ENCODE results near the gene IL31.

The IL31 gene

GRCh38 chr12:122194804-122195203 is 20.8 kb upstream of the IL31 start:
- no peak for DNase-seq (ENCODE audit: extremely low spot score)
- ChIA-PET POLR2A (no interaction called here), CTCF (interaction anchor here (6.7 kb wide), 1 partner anchor 64 kb away, joined by 73 read pairs; no protein-coding TSS in a partner anchor)
- TF ChIP-seq, protein P1, sequence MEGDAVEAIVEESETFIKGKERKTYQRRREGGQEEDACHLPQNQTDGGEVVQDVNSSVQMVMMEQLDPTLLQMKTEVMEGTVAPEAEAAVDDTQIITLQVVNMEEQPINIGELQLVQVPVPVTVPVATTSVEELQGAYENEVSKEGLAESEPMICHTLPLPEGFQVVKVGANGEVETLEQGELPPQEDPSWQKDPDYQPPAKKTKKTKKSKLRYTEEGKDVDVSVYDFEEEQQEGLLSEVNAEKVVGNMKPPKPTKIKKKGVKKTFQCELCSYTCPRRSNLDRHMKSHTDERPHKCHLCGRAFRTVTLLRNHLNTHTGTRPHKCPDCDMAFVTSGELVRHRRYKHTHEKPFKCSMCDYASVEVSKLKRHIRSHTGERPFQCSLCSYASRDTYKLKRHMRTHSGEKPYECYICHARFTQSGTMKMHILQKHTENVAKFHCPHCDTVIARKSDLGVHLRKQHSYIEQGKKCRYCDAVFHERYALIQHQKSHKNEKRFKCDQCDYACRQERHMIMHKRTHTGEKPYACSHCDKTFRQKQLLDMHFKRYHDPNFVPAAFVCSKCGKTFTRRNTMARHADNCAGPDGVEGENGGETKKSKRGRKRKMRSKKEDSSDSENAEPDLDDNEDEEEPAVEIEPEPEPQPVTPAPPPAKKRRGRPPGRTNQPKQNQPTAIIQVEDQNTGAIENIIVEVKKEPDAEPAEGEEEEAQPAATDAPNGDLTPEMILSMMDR (IDR thresholded peaks at IDR 0.05; ENCODE audit: control extremely low read depth, extremely low read depth, low read depth, missing control alignments) = no peak

- ChIA-PET CTCF (interaction anchor here (1.4 to 6.7 kb wide), 6 partner anchors 10 to 70 kb away, joined by 4 to 73 read pairs (median 19); partner anchors contain the start of genes B3GNT4 and DIABLO), POLR2A (no interaction called here)
- no peak for DNase-seq (ENCODE audit: extremely low spot score)
- TF ChIP-seq, protein P1 (IDR thresholded peaks at IDR 0.05; ENCODE audit: control extremely low read depth, extremely low read depth, low read depth, missing control alignments) = no peak
These were observed 18.4 kb upstream of the IL31 start for GRCh38 chr12:122192441-122192840.

GRCh38 chr12:122190842-122191668 is 17.0 kb upstream of the IL31 start:
- POLR2A ChIA-PET = no interaction called here
- peak; percentile 86 for DNase-seq (ENCODE audit: extremely low spot score)
- CTCF ChIA-PET = interaction anchor here (0.6 to 6.7 kb wide), 28 partner anchors 11 to 379 kb away, joined by 3 to 73 read pairs (median 4); partner anchors contain the start of gene B3GNT4
- TF ChIP-seq, protein P1 (IDR thresholded peaks at IDR 0.05; ENCODE audit: control extremely low read depth, extremely low read depth, low read depth, missing control alignments) = peak; percentile 87

DNA sequence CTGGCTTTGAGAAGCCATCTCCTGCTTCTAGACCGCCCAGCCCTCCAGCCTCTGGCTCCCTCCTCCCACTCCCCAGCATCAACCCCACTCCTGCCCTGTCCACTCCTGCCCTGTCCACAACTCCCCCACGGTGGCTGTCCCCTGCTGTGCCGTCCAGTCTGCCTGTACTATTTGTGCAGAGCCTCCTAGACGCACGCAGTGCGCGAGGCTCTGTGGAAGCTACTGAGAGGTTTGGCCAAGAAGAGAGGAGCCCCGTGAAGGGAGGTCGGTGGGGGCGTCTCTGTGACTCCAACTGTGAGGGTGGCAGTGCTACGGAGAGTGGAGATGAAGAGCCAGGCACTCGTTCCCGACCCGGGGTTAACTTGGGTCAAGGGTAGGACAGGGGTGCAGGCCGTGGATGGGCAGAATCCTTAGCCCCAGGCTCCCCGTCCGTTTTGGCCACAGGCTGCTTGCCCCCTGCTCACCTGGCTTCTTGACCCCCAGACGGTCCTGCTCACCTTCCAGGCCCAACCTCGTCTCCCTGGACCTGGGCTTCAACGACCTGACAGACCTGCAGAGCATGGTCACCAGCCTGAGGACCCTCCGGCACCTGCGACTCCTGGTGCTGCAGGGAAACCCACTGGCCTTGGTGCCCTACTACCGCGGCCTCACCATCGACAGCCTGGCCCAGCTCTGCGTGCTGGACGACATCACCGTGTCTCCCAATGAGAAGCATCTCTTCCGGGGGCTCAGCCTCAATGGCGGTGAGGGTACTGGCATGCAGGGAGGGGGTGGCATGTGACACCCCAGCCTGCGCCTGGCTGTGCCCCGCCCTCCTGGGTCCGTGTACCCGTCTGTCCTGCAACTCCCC is 15.8 kb upstream of the IL31 start:
- TF ChIP-seq, protein P1 (IDR thresholded peaks at IDR 0.05; ENCODE audit: control extremely low read depth, extremely low read depth, low read depth, missing control alignments) = no peak
- ChIA-PET CTCF (interaction anchor here (0.8 to 6.7 kb wide), 21 partner anchors 11 to 378 kb away, joined by 3 to 73 read pairs (median 5); partner anchors contain the start of gene B3GNT4), POLR2A (no interaction called here)
- DNase-seq (ENCODE audit: extremely low spot score) = no peak

DNA sequence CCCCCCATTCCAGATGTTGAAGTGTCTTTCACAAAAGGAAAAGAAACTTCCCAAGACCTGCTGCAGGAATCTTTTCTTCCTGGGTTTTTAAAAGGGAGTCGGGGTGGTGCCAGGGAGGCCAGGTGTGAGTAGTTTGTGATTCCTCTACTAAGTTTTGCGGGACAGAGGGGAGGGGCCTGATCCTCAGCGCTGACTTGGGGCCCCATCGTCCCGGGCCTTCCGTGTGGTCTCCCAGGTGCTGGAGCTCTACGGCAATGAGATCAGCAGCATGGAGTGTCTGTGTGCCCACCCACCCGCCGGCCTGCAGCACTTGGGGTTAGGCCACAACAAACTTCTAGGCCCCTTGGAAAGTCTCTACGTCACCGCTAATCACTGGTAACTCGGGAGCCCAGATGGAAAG is 13.4 kb upstream of the IL31 start:
- TF ChIP-seq, protein P1 (IDR thresholded peaks at IDR 0.05; ENCODE audit: control extremely low read depth, extremely low read depth, low read depth, missing control alignments) = no peak
- ChIA-PET CTCF (no interaction called here), POLR2A (no interaction called here)
- DNase-seq (ENCODE audit: extremely low spot score) = no peak

DNA sequence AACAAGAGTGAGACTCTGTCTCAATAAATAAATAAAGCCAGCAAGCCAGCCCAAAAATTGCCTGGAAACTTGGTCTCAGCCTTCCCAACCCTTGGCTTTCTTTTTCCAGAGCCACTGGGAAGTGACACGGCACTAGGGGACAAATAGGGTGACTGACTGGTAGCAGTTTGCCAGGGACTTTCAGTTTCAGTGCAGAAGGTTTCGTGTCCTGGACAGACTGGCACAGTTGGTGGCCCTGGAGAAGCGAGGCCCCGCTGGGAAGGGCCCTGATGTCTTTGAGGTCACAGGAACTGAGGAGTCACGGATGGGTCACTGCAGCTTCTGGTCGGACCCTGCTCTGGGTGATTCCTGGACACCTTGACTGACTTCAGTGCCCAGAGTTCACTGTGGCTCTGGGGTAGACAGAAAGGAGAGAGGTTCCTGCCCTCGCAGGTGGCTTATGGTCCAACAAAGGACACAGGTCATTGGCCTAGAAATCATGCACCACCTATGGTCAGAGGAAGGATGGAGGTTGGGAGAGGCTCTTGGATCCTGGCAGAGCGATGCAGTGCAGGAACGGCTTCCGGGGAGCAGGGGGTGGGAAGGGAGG is 11.6 kb upstream of the IL31 start:
- ChIA-PET CTCF (interaction anchor here (1.2 kb wide), 1 partner anchor 26 kb away, joined by 3 read pairs; no protein-coding TSS in a partner anchor), POLR2A (no interaction called here)
- TF ChIP-seq, protein P1 (IDR thresholded peaks at IDR 0.05; ENCODE audit: control extremely low read depth, extremely low read depth, low read depth, missing control alignments) = no peak

More for the DNA sequence above, 11.6 kb upstream of the IL31 start:
- DNase-seq (ENCODE audit: extremely low spot score) = no peak
